GM08714 (cell line): ENCODE results near the gene LGALSL.

Experiments used
- H3K4me3 ChIP-seq: fragments of 200-500 bp; sonication (Bioruptor generic); 2 replicates; pipeline ENCODE4 v1.5.1; 2014; ENCODE audit warnings: mild to moderate bottlenecking, low read length, inconsistent platforms
- ZNF274 ChIP-seq: IDR thresholded peaks from 2 replicates; pipeline ENCODE4 v1.6.1; 2012; ENCODE audit warnings: mild to moderate bottlenecking, low read depth, low read length

Gene LGALSL

GRCh38 chr2:64455545-64455944 is 1.6 kb downstream of the LGALSL start:
- H3K4me3 ChIP-seq = no peak overlapping the region; the same call in 1 of the 2 replicates
- no peak for TF ChIP-seq ZNF274

DNA sequence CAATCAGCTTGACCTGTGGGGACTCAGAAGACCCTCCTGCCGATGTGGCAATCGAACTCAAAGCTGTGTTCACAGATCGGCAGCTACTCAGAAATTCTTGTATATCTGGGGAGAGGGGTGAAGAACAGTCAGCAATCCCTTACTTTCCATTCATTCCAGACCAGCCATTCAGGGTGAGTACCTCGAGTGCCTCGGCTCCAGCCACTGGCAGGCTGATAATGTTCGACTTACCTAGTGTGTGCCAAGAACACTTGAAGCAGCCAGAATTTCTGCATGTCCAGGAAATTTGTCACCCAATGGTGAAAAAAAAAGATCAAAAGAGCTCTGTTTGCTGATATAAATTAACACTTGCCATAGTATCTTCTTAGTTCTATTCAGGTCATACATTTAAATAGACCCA is 2.3 kb downstream of the LGALSL start:
- H3K4me3 ChIP-seq = no peak overlapping the region
- TF ChIP-seq ZNF274 = no peak

DNA sequence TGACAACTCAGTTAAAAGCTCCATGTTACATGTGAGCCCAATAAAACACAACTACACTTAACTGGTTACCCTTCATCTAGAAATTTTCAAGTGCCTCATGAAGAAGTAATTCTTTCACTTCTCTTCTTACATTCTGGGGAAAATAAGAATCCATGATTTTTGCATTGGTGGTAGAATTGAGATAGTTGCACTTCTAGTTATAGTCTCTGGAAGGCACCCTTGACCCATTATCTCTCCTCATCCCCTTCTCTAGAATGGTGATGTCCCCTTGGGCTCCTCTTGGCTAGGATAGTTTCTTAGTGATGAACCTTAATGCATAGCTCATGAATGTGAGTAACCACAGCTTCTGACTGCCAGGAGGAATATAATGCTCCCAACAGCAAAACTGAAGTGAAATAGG is 3.6 kb downstream of the LGALSL start:
- no peak overlapping the region for H3K4me3 ChIP-seq
- no peak for TF ChIP-seq ZNF274

DNA sequence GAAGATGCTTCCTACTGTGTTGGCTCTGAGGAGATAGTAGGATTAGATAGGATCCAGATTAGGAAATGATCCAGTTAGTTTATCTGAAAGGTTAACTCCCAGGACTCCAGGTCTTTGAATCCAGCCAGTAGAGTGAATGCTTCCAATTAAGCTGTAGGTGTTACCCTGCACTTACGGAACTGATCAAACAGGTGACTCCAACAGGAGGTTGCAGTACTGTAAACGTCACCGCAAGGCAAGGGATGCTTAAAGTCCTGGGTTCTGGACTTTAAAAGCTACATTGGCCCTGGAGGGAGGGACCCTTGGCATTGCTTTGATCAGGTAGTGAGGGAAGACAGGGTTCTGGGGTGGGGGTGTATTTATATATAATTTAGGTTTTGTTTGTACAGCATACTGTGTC is 5.6 kb downstream of the LGALSL start:
- H3K4me3 ChIP-seq = no peak overlapping the region
- TF ChIP-seq ZNF274 = no peak

GRCh38 chr2:64460330-64460729 is 6.4 kb downstream of the LGALSL start:
- TF ChIP-seq ZNF274 = no peak
- H3K4me3 ChIP-seq = no peak overlapping the region

DNA sequence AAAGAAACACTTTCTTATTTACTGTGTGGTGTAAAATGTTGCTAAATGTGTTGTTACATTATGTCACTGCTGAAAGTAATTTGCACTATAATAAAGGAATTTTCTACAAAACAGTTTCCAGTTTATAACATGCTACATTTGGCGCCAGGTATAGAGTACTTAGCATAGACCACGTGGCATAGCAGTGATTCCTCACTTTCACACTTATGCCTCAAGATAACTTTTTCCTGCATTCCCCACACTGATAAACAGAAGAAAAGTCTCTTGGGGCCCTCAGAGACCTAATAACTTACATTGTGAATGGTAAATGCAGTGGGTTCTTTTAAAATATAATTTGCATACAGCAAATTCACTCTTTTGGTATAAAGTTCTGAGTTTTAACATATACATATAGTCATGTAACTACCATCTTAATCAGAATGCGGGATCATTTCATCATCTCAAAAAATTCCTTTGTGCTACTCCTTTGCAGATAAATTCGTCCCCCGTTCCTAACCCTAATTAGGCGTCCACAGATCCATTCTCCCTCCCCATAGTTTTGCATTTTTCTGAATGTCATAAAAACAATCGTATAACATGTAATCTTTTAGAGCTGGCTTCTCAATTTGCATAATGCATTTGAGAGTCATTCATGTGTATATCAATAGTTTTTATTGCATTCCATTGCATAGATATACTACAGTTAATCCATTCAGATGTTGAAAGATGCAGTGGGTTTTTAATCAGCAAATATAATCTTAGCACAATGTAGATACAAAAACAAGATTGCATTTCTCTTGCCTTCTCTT is 7.5 kb downstream of the LGALSL start:
- no peak overlapping the region for H3K4me3 ChIP-seq
- no peak for TF ChIP-seq ZNF274

DNA sequence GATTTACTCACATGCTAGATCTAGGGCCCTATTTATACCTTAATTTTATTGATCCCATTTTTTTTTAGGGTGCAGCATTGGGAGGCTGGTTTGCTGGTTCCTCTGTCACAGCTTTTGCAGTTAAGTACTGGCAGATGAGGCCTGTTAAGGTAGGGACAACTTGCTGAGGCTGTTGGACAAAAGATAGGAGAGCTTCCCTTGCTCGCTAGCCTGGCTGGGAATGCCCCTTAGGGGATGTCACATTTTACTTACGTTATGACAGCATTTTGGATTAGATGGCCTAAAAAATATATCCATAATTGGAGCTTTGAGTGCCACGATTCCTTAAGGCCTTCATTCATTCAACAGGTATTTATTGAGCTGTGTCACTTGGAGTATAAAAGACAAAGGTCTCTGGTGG is 8.2 kb downstream of the LGALSL start:
- TF ChIP-seq ZNF274 = no peak
- no peak overlapping the region for H3K4me3 ChIP-seq

DNA sequence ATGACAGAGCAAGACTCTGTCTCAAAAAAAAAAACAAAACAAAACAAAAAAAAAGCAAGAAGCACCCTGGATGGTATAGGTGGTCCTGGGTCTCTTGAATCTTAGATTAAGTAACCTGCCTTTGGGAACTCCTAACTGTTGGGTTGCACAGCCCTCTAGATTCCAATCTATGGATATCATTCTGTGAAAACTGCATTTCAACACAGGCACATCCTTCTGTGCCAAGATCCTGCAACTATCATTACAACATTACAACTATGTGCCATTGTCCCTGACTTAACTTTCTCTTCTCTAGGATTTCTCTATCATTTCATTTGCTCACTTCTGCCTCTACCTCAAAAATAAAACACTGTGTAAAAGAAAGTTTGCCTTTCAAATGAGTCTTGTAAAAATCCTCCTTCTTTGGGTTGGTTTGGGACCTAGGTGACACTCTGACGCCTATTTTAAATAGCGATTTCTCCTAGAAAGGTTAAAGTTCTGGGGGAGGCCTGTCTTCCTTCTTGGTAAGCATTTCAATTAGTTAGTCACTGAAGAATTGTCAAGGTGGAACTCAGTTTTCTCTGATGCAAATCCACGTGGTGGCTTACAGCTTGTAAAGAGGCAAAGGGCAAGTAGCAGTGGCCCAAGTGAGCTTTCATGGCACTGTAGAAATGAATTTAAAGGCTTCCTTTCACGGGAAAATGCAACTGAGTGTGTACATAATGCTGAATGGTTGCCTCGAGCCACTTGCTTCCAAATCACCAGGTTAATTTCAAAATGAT is 9.2 kb downstream of the LGALSL start:
- TF ChIP-seq ZNF274 = no peak
- H3K4me3 ChIP-seq = no peak overlapping the region

DNA sequence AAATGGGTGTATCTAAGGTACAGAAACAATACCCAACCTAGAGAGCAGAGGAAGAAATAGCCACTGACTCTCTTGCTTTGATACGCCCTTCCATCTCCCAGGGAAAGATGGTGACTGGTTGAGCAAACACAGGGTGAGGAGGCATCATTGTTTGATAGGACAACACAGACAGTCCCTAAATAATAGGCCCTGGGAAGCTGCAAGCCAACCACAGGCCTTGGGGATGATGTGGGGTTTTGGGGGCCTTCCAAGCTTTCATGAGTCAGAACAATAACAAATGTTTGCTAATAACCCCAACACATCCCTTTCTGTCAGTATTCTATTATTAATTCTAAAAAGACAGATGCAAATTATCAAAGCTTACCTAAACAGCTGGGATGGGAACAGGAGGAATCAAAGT is 9.8 kb downstream of the LGALSL start:
- TF ChIP-seq ZNF274 = no peak
- H3K4me3 ChIP-seq = no peak overlapping the region

DNA sequence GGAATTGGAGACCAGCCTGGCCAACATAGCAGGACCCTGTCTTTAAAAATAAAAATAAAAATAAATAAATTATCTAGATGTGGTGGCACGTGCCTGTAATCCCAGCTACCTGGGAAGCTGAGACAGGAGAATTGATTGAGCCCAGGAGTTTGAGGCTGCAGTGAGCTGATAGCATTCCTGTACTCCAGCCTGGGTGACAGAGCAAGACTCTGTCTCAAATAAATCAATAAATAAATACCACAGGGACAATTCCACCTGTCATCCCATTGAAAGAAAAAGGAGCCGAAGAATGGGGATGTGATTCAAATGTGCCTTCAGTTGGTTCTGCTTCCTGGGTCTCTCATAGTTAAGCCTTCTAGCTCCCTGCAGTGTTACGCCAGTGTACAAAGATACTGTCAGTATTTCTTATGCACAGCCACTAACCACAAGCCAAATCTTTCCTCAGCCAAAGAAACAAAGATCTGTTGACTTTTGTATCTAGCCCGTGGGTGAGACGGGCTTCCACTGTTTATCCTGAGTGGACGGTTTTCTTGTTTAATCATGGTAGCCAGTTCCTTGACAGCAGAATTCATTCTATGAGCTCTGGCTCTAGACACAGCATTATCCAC is 12.6 kb downstream of the LGALSL start:
- no peak for TF ChIP-seq ZNF274
- no peak overlapping the region for H3K4me3 ChIP-seq

GRCh38 chr2:64467096-64467843 is 13.3 kb downstream of the LGALSL start:
- TF ChIP-seq ZNF274 = no peak
- no peak overlapping the region for H3K4me3 ChIP-seq

GRCh38 chr2:64469261-64469660 is 15.3 kb downstream of the LGALSL start:
- no peak overlapping the region for H3K4me3 ChIP-seq
- TF ChIP-seq ZNF274 = no peak

- no peak overlapping the region for H3K4me3 ChIP-seq
- TF ChIP-seq ZNF274 = no peak
These were observed 16.1 kb downstream of the LGALSL start for GRCh38 chr2:64470071-64470470.

GRCh38 chr2:64470766-64471295 is 16.9 kb downstream of the LGALSL start:
- TF ChIP-seq ZNF274 = no peak
- H3K4me3 ChIP-seq = no peak overlapping the region
